H1 (cell line): ENCODE measurements around the gene SCAF1. TPM values are rescaled to one million over a fixed set of nuclear protein-coding genes. Genes with fewer than 3 reads are reported as not detected.
A peak's percentile ranks its signal among the peaks of the same experiment; 100 is the strongest.

ENCODE experiments used
- CTCF ChIA-PET: fragments of 300-600 bp; sonication (Branson Sonifier 250); formaldehyde crosslinking; loops from one replicate; lab custom pipeline; 2021; ENCODE audit not compliant: partially characterized antibody; lab: Charles Lee
- POLR2A ChIA-PET: fragments of 300-600 bp; sonication (Branson Sonifier 250); formaldehyde crosslinking; loops from one replicate; lab custom pipeline; 2021; ENCODE audit warnings: inconsistent platforms; ENCODE audit not compliant: partially characterized antibody; lab: Charles Lee
- DNase-seq, 2 experiments: peaks; one replicate each; pipeline versions ENCODE4 v3.0.0 to v3.0.0-alpha.2; 2010 to 2022; ENCODE audit warnings: low spot score in 2 of 2, low read depth in 1 of 2, mixed read lengths in 1 of 2
- FAIRE-seq: peaks from 2 replicates; lab custom pipeline; 2011; peaks lifted over from hg19 to GRCh38; lab: Jason Lieb, UNC
- H2AFZ ChIP-seq: 2 replicates; pipeline ENCODE4 v1.8.1; 2012; ENCODE audit warnings: low read length, inconsistent platforms
- H2AK5ac ChIP-seq: 2 replicates; pipeline ENCODE4 v1.6.1; 2013; ENCODE audit warnings: low read depth, low read length
- H2BK120ac ChIP-seq: replicated peaks from 2 replicates; pipeline ENCODE3; 2013; ENCODE audit warnings: low read depth, low read length, inconsistent platforms
- H2BK12ac ChIP-seq: 2 replicates; pipeline ENCODE4 v1.6.1; 2013; ENCODE audit warnings: low read depth, low read length
- H2BK15ac ChIP-seq: 2 replicates; pipeline ENCODE4 v1.6.1; 2013; ENCODE audit warnings: low read length
- H2BK20ac ChIP-seq: 2 replicates; pipeline ENCODE4 v1.6.1; 2013; ENCODE audit warnings: low read length
- H2BK5ac ChIP-seq: 2 replicates; pipeline ENCODE4 v1.6.1; 2013; ENCODE audit warnings: low read depth, low read length
- H3K14ac ChIP-seq: 2 replicates; pipeline ENCODE4 v1.6.1; 2013; ENCODE audit warnings: inconsistent platforms; ENCODE audit not compliant: insufficient read length
- H3K18ac ChIP-seq: 2 replicates; pipeline ENCODE4 v1.6.1; 2013; ENCODE audit warnings: low read length; ENCODE audit errors: extremely low read depth
- H3K23ac ChIP-seq: 2 replicates; pipeline ENCODE4 v1.6.1; 2013; ENCODE audit warnings: inconsistent platforms; ENCODE audit not compliant: insufficient read length
- H3K23me2 ChIP-seq: 2 replicates; pipeline ENCODE4 v1.6.1; 2013; ENCODE audit warnings: low read depth, low read length
- H3K27ac ChIP-seq: 2 replicates; pipeline ENCODE4 v1.6.1; 2011; ENCODE audit warnings: low read depth, low read length, inconsistent platforms
- H3K27me3 ChIP-seq, 4 experiments: replicated peaks in 1 of 4; 1 replicate in 1 of 4; 2 replicates in 3 of 4; pipeline versions ENCODE4 v1.6.1 to v1.8.1; 2011 to 2013; ENCODE audit warnings: low read length in 3 of 4, mild to moderate bottlenecking in 3 of 4, inconsistent platforms in 2 of 4, mixed read lengths in 2 of 4, moderate library complexity in 1 of 4; ENCODE audit not compliant: control insufficient read depth in 3 of 4, insufficient read depth in 3 of 4; ENCODE audit errors: extremely low read depth in 1 of 4
- H3K36me3 ChIP-seq, 4 experiments: 2 replicates each; pipeline versions ENCODE4 v1.6.1 to v1.8.1; 2011 to 2013; ENCODE audit warnings: mild to moderate bottlenecking in 4 of 4, low read length in 3 of 4, moderate library complexity in 2 of 4, control low read depth in 1 of 4, inconsistent platforms in 1 of 4; ENCODE audit not compliant: insufficient read depth in 4 of 4, control insufficient read depth in 2 of 4
- H3K4ac ChIP-seq: replicated peaks from 2 replicates; pipeline ENCODE3; 2013; ENCODE audit warnings: low read length, low read depth, mixed read lengths, inconsistent platforms; ENCODE audit not compliant: insufficient read length
- H3K4me1 ChIP-seq, 4 experiments: replicated peaks in 1 of 4; 1 replicate in 1 of 4; 2 replicates in 3 of 4; pipeline versions ENCODE4 v1.6.1 to v1.8.1; 2011 to 2013; ENCODE audit warnings: low read length in 3 of 4, inconsistent platforms in 2 of 4, mixed read lengths in 1 of 4; ENCODE audit not compliant: insufficient read depth in 4 of 4, control insufficient read depth in 3 of 4
- H3K4me2 ChIP-seq, 2 experiments: 2 replicates each; pipeline versions ENCODE4 v1.6.1 to v1.8.1; 2011 to 2013; ENCODE audit warnings: low read depth in 2 of 2, low read length in 2 of 2, control low read depth in 1 of 2, inconsistent platforms in 1 of 2, mild to moderate bottlenecking in 1 of 2; ENCODE audit not compliant: insufficient read depth in 1 of 2
- H3K4me3 ChIP-seq, 4 experiments: fragments of 200-600, 300-600 bp in 1 of 4; sonication (generic), shearing (Covaris generic), sonication (Bioruptor Twin) in 1 of 4; 2 replicates each; pipeline versions ENCODE4 v1.5.1 to v1.8.1; 2011 to 2016; ENCODE audit warnings: low read length in 4 of 4, low read depth in 3 of 4, control low read depth in 2 of 4, inconsistent platforms in 2 of 4, mild to moderate bottlenecking in 2 of 4, mixed read lengths in 1 of 4, moderate library complexity in 1 of 4; ENCODE audit not compliant: insufficient read depth in 2 of 4; ENCODE audit errors: extremely low read depth in 1 of 4
- H3K56ac ChIP-seq: replicated peaks from 2 replicates; pipeline ENCODE3; 2013; ENCODE audit warnings: low read depth, mild to moderate bottlenecking, mixed read lengths, low read length, inconsistent platforms; ENCODE audit not compliant: insufficient read length
- H3K79me1 ChIP-seq: 2 replicates; pipeline ENCODE4 v1.6.1; 2013; ENCODE audit warnings: low read depth, low read length, control low read depth
- H3K79me2 ChIP-seq, 2 experiments: 2 replicates each; pipeline versions ENCODE4 v1.6.1 to v1.8.1; 2012 to 2013; ENCODE audit warnings: low read length in 2 of 2, mild to moderate bottlenecking in 2 of 2, inconsistent platforms in 1 of 2; ENCODE audit not compliant: insufficient read depth in 2 of 2, control insufficient read depth in 1 of 2
- H3K9ac ChIP-seq, 4 experiments: replicated peaks in 1 of 4; 1 replicate in 1 of 4; 2 replicates in 3 of 4; pipeline versions ENCODE4 v1.6.1 to v1.8.1; 2011 to 2013; ENCODE audit warnings: low read depth in 3 of 4, low read length in 3 of 4, control low read depth in 2 of 4, mild to moderate bottlenecking in 2 of 4, moderate library complexity in 2 of 4, inconsistent platforms in 1 of 4; ENCODE audit errors: extremely low read depth in 1 of 4
- H3K9me3 ChIP-seq, 2 experiments: 2 replicates each; pipeline versions ENCODE4 v1.6.1 to v1.8.1; 2012 to 2013; ENCODE audit warnings: mild to moderate bottlenecking in 2 of 2, moderate library complexity in 2 of 2, control low read depth in 1 of 2, inconsistent platforms in 1 of 2, low read depth in 1 of 2, low read length in 1 of 2, mixed read lengths in 1 of 2; ENCODE audit not compliant: insufficient read depth in 2 of 2
- H4K20me1 ChIP-seq, 2 experiments: replicated peaks in 1 of 2; 2 replicates each; pipeline versions ENCODE3 to v1.8.1; 2011 to 2013; ENCODE audit warnings: inconsistent platforms in 2 of 2, low read length in 2 of 2, mild to moderate bottlenecking in 1 of 2; ENCODE audit not compliant: insufficient read depth in 2 of 2, control insufficient read depth in 1 of 2
- H4K5ac ChIP-seq: 2 replicates; pipeline ENCODE4 v1.6.1; 2013; ENCODE audit warnings: low read length, low read depth, mixed read lengths, inconsistent platforms; ENCODE audit not compliant: insufficient read length
- H4K8ac ChIP-seq: 2 replicates; pipeline ENCODE4 v1.8.0; 2013; ENCODE audit warnings: mild to moderate bottlenecking, moderate library complexity, low read length, inconsistent platforms; ENCODE audit not compliant: insufficient read depth; ENCODE audit errors: extremely low read depth
- H4K91ac ChIP-seq: replicated peaks from 2 replicates; pipeline ENCODE3; 2013; ENCODE audit warnings: low read length, mixed read lengths, inconsistent platforms; ENCODE audit not compliant: insufficient read length
- JUN ChIP-seq: IDR thresholded peaks from 2 replicates; pipeline ENCODE4 v1.6.1; 2011; ENCODE audit warnings: low read depth, mild to moderate bottlenecking, improper control_type of control experiment, low read length
- KDM1A ChIP-seq: fragments of 200-600, 300-600 bp; sonication (generic); IDR thresholded peaks from 2 replicates; pipeline ENCODE4 v1.7.1; 2016; ENCODE audit warnings: mild to moderate bottlenecking, low read length, borderline replicate concordance
- POLR2A ChIP-seq, 2 experiments: IDR thresholded peaks; 1 replicate in 1 of 2; 2 replicates in 1 of 2; pipeline ENCODE4 v1.6.1; 2011; ENCODE audit warnings: low read depth in 2 of 2, low read length in 2 of 2, mild to moderate bottlenecking in 2 of 2; ENCODE audit errors: control extremely low read depth in 1 of 2
- POLR2AphosphoS5 ChIP-seq: IDR thresholded peaks from 2 replicates; pipeline ENCODE4 v1.6.1; 2011; ENCODE audit warnings: low read depth, low read length
- RAD21 ChIP-seq, 2 experiments: IDR thresholded peaks in 1 of 2; conservative IDR thresholded peaks in 1 of 2; 2 replicates each; pipeline ENCODE4 v1.6.1; 2011; ENCODE audit warnings: low read depth in 2 of 2, low read length in 2 of 2, improper control_type of control experiment in 1 of 2, inconsistent platforms in 1 of 2, mild to moderate bottlenecking in 1 of 2, moderate library complexity in 1 of 2
- SIN3A ChIP-seq, 2 experiments: IDR thresholded peaks in 1 of 2; conservative IDR thresholded peaks in 1 of 2; 2 replicates each; pipeline ENCODE4 v1.6.1; 2011 to 2012; ENCODE audit warnings: low read length in 2 of 2, improper control_type of control experiment in 1 of 2, low read depth in 1 of 2, mild to moderate bottlenecking in 1 of 2
- SIRT6 ChIP-seq: IDR thresholded peaks from one replicate; pipeline ENCODE4 v1.7.1; 2012; ENCODE audit warnings: low read length, inconsistent platforms
- SP4 ChIP-seq: IDR thresholded peaks from 2 replicates; pipeline ENCODE4 v1.6.1; 2012; ENCODE audit warnings: low read length, inconsistent platforms
- TBP ChIP-seq: IDR thresholded peaks from 2 replicates; pipeline ENCODE4 v1.6.1; 2011; ENCODE audit warnings: low read depth, low read length, improper control_type of control experiment
- WGBS, 2 experiments: shearing (Covaris generic) in 1 of 2; methylation state at CpG; one replicate each; pipeline versions ENCODE4 v1.1.6 to v1.1.7; 2013 to 2015; ENCODE audit warnings: low lambda C conversion rate in 2 of 2, mixed read lengths in 2 of 2, inconsistent platforms in 1 of 2, low coverage in 1 of 2, missing lambda C conversion rate in 1 of 2; ENCODE audit not compliant: insufficient replicate concordance in 2 of 2, insufficient coverage in 1 of 2, insufficient read length in 1 of 2; ENCODE audit errors: extremely low coverage in 1 of 2, missing lambda C conversion rate in 1 of 2; 5-methylcytosine and 5-hydroxymethylcytosine counted together
- polyA plus RNA-seq, 7 experiments: library from polyadenylated mRNA; depleted of rRNA in 3 of 7; stranded (reverse) in 5 of 7; unstranded in 2 of 7; fragments of >200 nt in 5 of 7; fragments of 200-250 nt in 2 of 7; gene quantifications; 1 replicate in 5 of 7; 2 replicates in 1 of 7; 4 replicates in 1 of 7; pipeline versions ENCODE4 v1.2.1 to v1.2.3, GENCODE V29; 2011 to 2013; ENCODE audit warnings: missing spikeins in 2 of 7, mixed read lengths in 2 of 7
- total RNA-seq: library from RNA; stranded (reverse); fragmentation: NEBNext Ultra II Directional; extraction: Animal tissue kit (Norgen Biotek cat#: 25700); gene quantifications from 2 replicates; pipeline ENCODE4 v1.2.1, GENCODE V29; 2021

SCAF1 gene
- total and polyA plus RNA-seq, 2 of the 8 experiments (the other 6 are each of a cell fraction or from before 2014, with no cell fraction given), result 9.7 to 81.7 TPM

DNA sequence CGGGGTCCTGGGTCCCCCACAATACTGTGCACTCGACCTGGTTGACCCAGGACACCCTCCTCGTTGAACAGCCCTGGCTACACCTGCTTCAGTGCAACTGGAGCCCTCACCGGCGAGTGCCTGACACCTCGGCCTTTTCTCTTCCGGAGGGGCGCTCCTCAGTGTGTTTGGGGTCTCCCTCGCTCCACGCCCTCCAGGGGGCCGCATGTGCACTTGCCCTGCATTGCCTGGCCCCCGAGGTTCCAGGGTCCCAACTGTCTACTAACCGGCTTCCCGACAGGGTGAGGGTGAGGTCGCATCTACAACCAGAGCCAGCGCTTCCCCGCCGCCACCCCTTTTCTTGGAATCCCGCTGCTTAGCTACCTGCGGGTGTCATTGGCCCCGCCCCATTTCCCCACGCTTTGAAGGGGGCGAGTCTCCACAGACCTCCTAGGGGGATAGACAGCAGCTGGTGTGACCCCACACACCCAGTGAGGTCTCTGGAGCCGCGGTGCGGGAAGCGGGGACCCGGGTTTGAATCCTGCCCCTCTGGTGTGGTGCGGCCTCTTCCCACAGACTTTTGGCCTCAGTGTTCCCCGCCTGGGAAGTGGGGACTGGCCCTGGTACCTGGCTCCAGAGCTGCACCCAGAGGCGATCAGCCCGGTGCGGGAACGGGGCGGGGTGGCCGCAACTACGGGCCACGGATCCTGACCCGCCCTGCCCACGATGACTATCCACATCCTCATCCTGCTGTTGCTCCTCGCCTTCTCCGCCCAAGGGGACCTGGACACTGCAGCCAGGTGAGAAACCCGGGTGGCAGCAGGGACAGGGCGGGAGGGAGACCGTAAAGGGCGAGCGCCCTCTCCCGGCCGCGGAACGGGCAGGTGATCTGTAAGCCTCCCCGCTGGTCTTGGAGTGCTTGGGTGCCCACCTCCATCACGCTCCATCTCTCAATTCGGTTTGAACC is 47.4 kb downstream of the SCAF1 start, which contains the start of gene ADM5:
ADM5 (plus strand) TSS at position 462 of the 946 bp plus-strand sequence; CDS start at position 706, 244 bp downstream.
- Histone ChIP-seq H3K23ac (no peak within 1 kb of the TSS), H3K56ac (peak within 1 kb of the TSS; percentile 63), H3K27ac (peak within 1 kb of the TSS; percentile 57; the same call in 1 of the 2 replicates), H4K20me1 (peaks cover 12 to 30% of the 10 kb centered on the region in 2 experiments), H3K4me2 (peak within 1 kb of the TSS; percentile 93 to 99), H2AK5ac (peak within 1 kb of the TSS; percentile 60; the same call in 1 of the 2 replicates), H4K5ac (no peak within 1 kb of the TSS), H3K79me2 (peaks cover 0 to 14% of the 10 kb centered on the region in 2 experiments; a peak in 1 of 4 replicates), H3K9me3 (no peaks in the 10 kb centered on the region), H2BK120ac (peak within 1 kb of the TSS; percentile 10), H2AFZ (no peak within 1 kb of the TSS), H3K4me3 (peak within 1 kb of the TSS; percentile 88 to 94 (median 92)), H4K91ac (no peak within 1 kb of the TSS), H2BK12ac (0 out of 2 replicates have a peak within 1 kb of the TSS, but pooled peaks have one; percentile 60), H4K8ac (peak within 1 kb of the TSS; percentile 28), H3K14ac (no peak within 1 kb of the TSS), H3K9ac (peak within 1 kb of the TSS; percentile 52 to 91 (median 84)), H3K36me3 (peaks cover 12 to 37% (median 25%) of the 10 kb centered on the region in 4 experiments), H3K23me2 (peaks cover 20% of the 10 kb centered on the region), H3K27me3 (no peaks in the 10 kb centered on the region), H2BK15ac (peak within 1 kb of the TSS; percentile 72; the same call in 1 of the 2 replicates), H3K18ac (peak within 1 kb of the TSS; percentile 71), H3K4me1 (peaks cover 0 to 25% (median 14%) of the 10 kb centered on the region in 4 experiments; a peak in 6 of 7 replicates), H3K79me1 (peaks cover 6% of the 10 kb centered on the region; the same call in 1 of the 2 replicates), H2BK20ac (no peak within 1 kb of the TSS; the same call in 1 of the 2 replicates), H2BK5ac (peak within 1 kb of the TSS; percentile 84), H3K4ac (peak within 1 kb of the TSS; percentile 94)
- ChIA-PET POLR2A (interaction anchor here (0.5 to 12.2 kb wide), 37 partner anchors 9 to 275 kb away, joined by 3 to 168 read pairs (median 4); partner anchors contain the start of genes BCL2L12, FUZ, IRF3 and PRMT1), CTCF (interaction anchor here (0.8 to 3.4 kb wide), 16 partner anchors 9 to 190 kb away, joined by 3 to 11 read pairs (median 4); partner anchors contain the start of genes IRF3 and PTOV1)
- FAIRE-seq, result no peak
- 32% methylated on average over 38 of the region's 54 CpGs; no CpG with 5 or more reads in 1 of the 2 experiments for WGBS, 2 experiments
- DNase-seq, result peak in 1 of 2 experiments; percentile 87
- 0 out of 2 replicates have a peak, but pooled peaks have one; percentile 6 for TF ChIP-seq SP4
- peak; percentile 88 for TF ChIP-seq POLR2AphosphoS5
- peak; percentile 82; the same call in 1 of the 2 replicates for TF ChIP-seq KDM1A
- peak in 1 of 2 experiments; percentile 59; a peak in 1 of 4 replicates for TF ChIP-seq SIN3A (conservative IDR thresholded peaks at IDR 0.05 in 1 of 2, IDR thresholded peaks at IDR 0.05 in 1 of 2; ENCODE audit: low read depth in 1 of 2, low read length in 2 of 2)
- TF ChIP-seq SIRT6, result no peak
- peak; percentile 42 to 48 for TF ChIP-seq RAD21 (IDR thresholded peaks at IDR 0.05 in 1 of 2, conservative IDR thresholded peaks at IDR 0.05 in 1 of 2; ENCODE audit: low read depth in 2 of 2, low read length in 2 of 2)
- TF ChIP-seq POLR2A (IDR thresholded peaks at IDR 0.05; ENCODE audit: control extremely low read depth in 1 of 2, low read depth in 2 of 2, low read length in 2 of 2), result peak; percentile 59 to 63; a peak in 2 of 3 replicates
- no peak for TF ChIP-seq JUN
- TF ChIP-seq TBP, result peak; percentile 16; the same call in 1 of the 2 replicates
